GM12878 (cell line): ENCODE data around the gene UBE2E3. TPM values are rescaled to one million over a fixed set of nuclear protein-coding genes. Genes with fewer than 3 reads are reported as not detected.

Source experiments
- ATAC-seq: fragments of 200-7000 bp; cut with Tn5 transposase; 3 replicates; pipeline ENCODE4 v1.9.1; 2020; ENCODE audit warnings: mild to moderate bottlenecking, moderate library complexity
- BruUV-seq: library from RNA; stranded (reverse); fragments of 400-500 nt; replicated peaks from 2 replicates; lab custom pipeline; 2021; lab: Mats Ljungman, UMichigan
- CTCF ChIA-PET: fragments of 300-600 bp; sonication (Branson Sonifier 250); formaldehyde crosslinking; extraction: SDS; loops from one replicate; lab custom pipeline; 2021; ENCODE audit warnings: inconsistent platforms; lab: Yijun Ruan, JAX
- POLR2A ChIA-PET: fragments of 350-600 bp; formaldehyde crosslinking; extraction: SDS; loops from one replicate; lab custom pipeline; 2021; ENCODE audit warnings: inconsistent platforms; lab: Charles Lee
- RAD21 ChIA-PET: fragments of 300-600 bp; sonication (Branson Sonifier 250); formaldehyde crosslinking; loops from one replicate; lab custom pipeline; 2023; ENCODE audit warnings: antibody characterized with exemption; ENCODE audit not compliant: unreplicated experiment; lab: Charles Lee
- SMC1A ChIA-PET: fragments of 300-600 bp; sonication (Branson Sonifier 250); formaldehyde crosslinking; loops from one replicate; lab custom pipeline; 2023; ENCODE audit not compliant: unreplicated experiment, uncharacterized antibody; lab: Charles Lee
- DNase-seq: peaks from one replicate; pipeline ENCODE4 v3.0.0-alpha.2; 2011; ENCODE audit warnings: low read depth, low spot score
- FAIRE-seq: peaks from 3 replicates; lab custom pipeline; 2011; peaks lifted over from hg19 to GRCh38; lab: Jason Lieb, UNC
- H2AFZ ChIP-seq: 2 replicates; pipeline ENCODE4 v1.6.0; 2011; ENCODE audit warnings: low read depth, low read length, control low read depth; ENCODE audit not compliant: control insufficient read depth
- H3K27ac ChIP-seq: 2 replicates; pipeline ENCODE4 v1.5.1; 2011; ENCODE audit warnings: control low read depth; ENCODE audit not compliant: control insufficient read depth, insufficient read depth
- H3K27me3 ChIP-seq, 2 experiments: replicated peaks in 1 of 2; 2 replicates each; pipeline versions ENCODE4 v1.6.0 to v1.6.1; 2011; ENCODE audit warnings: low read length in 1 of 2; ENCODE audit not compliant: control insufficient read depth in 2 of 2, insufficient read depth in 2 of 2
- H3K36me3 ChIP-seq, 2 experiments: 2 replicates each; pipeline ENCODE4 v1.5.1; 2011; ENCODE audit warnings: low read length in 1 of 2; ENCODE audit not compliant: control insufficient read depth in 2 of 2, insufficient read depth in 2 of 2
- H3K4me1 ChIP-seq: 2 replicates; pipeline ENCODE4 v1.6.1; 2011; ENCODE audit warnings: mild to moderate bottlenecking, low read length, moderate library complexity, mixed read lengths; ENCODE audit not compliant: control insufficient read depth, insufficient read depth
- H3K4me2 ChIP-seq: 2 replicates; pipeline ENCODE4 v1.6.0; 2011; ENCODE audit warnings: control low read depth; ENCODE audit not compliant: control insufficient read depth, insufficient read depth
- H3K4me3 ChIP-seq: fragments of 200-600 bp; sonication (generic); 2 replicates; pipeline ENCODE4 v1.5.1; 2016
- H3K79me2 ChIP-seq: 2 replicates; pipeline ENCODE4 v1.6.0; 2011; ENCODE audit warnings: low read length; ENCODE audit not compliant: control insufficient read depth, insufficient read depth
- H3K9ac ChIP-seq: 2 replicates; pipeline ENCODE4 v1.8.0; 2011; ENCODE audit warnings: low read length, control low read depth, mixed read lengths; ENCODE audit not compliant: control insufficient read depth, insufficient read depth
- H3K9me3 ChIP-seq: replicated peaks from 3 replicates; pipeline ENCODE4 v1.5.1; 2011; ENCODE audit warnings: mild to moderate bottlenecking, low read length; ENCODE audit not compliant: control insufficient read depth, insufficient read depth
- H4K20me1 ChIP-seq: 2 replicates; pipeline ENCODE4 v1.6.0; 2011; ENCODE audit not compliant: control insufficient read depth, insufficient read depth
- BMI1 ChIP-seq: fragments of 450-650 bp; IDR thresholded peaks from 2 replicates; pipeline ENCODE4 v1.6.1; 2016; ENCODE audit warnings: mild to moderate bottlenecking, moderate library complexity, borderline replicate concordance
- CBX5 ChIP-seq: sonication (generic); IDR thresholded peaks from 2 replicates; pipeline ENCODE4 v1.6.1; 2016; ENCODE audit warnings: low read depth, moderate library complexity, mild to moderate bottlenecking, inconsistent platforms
- CHD4 ChIP-seq: fragments of 200-600 bp; sonication (generic); IDR thresholded peaks from 2 replicates; pipeline ENCODE4 v1.6.1; 2016; ENCODE audit warnings: mild to moderate bottlenecking
- EZH2 ChIP-seq: IDR thresholded peaks from 2 replicates; pipeline ENCODE4 v1.6.1; 2012; ENCODE audit warnings: low read depth, mild to moderate bottlenecking, control low read depth, inconsistent platforms, low read length, borderline replicate concordance; ENCODE audit not compliant: control insufficient read depth
- KAT2A ChIP-seq: conservative IDR thresholded peaks from 2 replicates; pipeline ENCODE4 v1.6.1; 2011; ENCODE audit warnings: low read depth, low read length; ENCODE audit not compliant: control insufficient read depth
- LARP7 ChIP-seq: fragments of 450-650 bp; IDR thresholded peaks from 2 replicates; pipeline ENCODE4 v1.6.1; 2017; ENCODE audit warnings: mild to moderate bottlenecking
- MTA2 ChIP-seq: fragments of 450-650 bp; IDR thresholded peaks from 2 replicates; pipeline ENCODE4 v1.6.1; 2016; ENCODE audit warnings: low read depth, mild to moderate bottlenecking, moderate library complexity
- NBN ChIP-seq: fragments of 450-650 bp; IDR thresholded peaks from 2 replicates; pipeline ENCODE4 v1.6.1; 2016
- RBBP5 ChIP-seq: fragments of 200-600 bp; sonication (generic); conservative IDR thresholded peaks from 2 replicates; pipeline ENCODE4 v1.6.1; 2016
- SIX5 ChIP-seq: IDR thresholded peaks from 2 replicates; pipeline ENCODE4 v1.6.1; 2011; ENCODE audit warnings: mild to moderate bottlenecking, low read depth, low read length, moderate library complexity; ENCODE audit not compliant: severe bottlenecking
- SMAD5 ChIP-seq: IDR thresholded peaks from 2 replicates; pipeline ENCODE4 v1.6.1; 2016; ENCODE audit warnings: antibody characterized with exemption, low read depth
- SMC3 ChIP-seq: IDR thresholded peaks from 2 replicates; pipeline ENCODE4 v1.6.1; 2011; ENCODE audit warnings: low read length, improper control_type of control experiment, borderline replicate concordance
- SPI1 ChIP-seq: IDR thresholded peaks from 2 replicates; pipeline ENCODE4 v1.6.1; 2011; ENCODE audit warnings: low read depth, mild to moderate bottlenecking, low read length, moderate library complexity, borderline replicate concordance; ENCODE audit not compliant: insufficient read depth
- SRF ChIP-seq, 2 experiments: IDR thresholded peaks; 2 replicates each; pipeline ENCODE4 v1.6.1; 2011; ENCODE audit warnings: low read depth in 2 of 2, low read length in 2 of 2, mild to moderate bottlenecking in 1 of 2, moderate library complexity in 1 of 2
- SUZ12 ChIP-seq: fragments of 200-600 bp; sonication (generic); IDR thresholded peaks from one replicate; pipeline ENCODE4 v1.6.1; 2018; ENCODE audit warnings: antibody characterized with exemption, mild to moderate bottlenecking; ENCODE audit not compliant: unreplicated experiment
- TCF12 ChIP-seq: IDR thresholded peaks from 2 replicates; pipeline ENCODE4 v1.6.1; 2011; ENCODE audit warnings: low read depth, mild to moderate bottlenecking, low read length
- ZBTB4 ChIP-seq: fragments of 450-650 bp; formaldehyde crosslinking; IDR thresholded peaks from 2 replicates; pipeline ENCODE4 v1.4.0; 2022; ENCODE audit warnings: mild to moderate bottlenecking, moderate library complexity
- WGBS: methylation state at CpG from one replicate; pipeline ENCODE4 v1.1.6; 2016; ENCODE audit warnings: low lambda C conversion rate; ENCODE audit not compliant: insufficient replicate concordance, insufficient coverage; ENCODE audit errors: missing lambda C conversion rate; 5-methylcytosine and 5-hydroxymethylcytosine counted together
- in situ Hi-C: fragments of 300-500 bp; cut with MboI; formaldehyde crosslinking; loops from 9 replicates; pipeline ENCODE4 v1.14.3; 2018; ENCODE audit warnings: mixed read lengths
- intact Hi-C: fragments of 100-400 bp; cut with micrococcal nuclease; formaldehyde crosslinking; loops from one replicate; pipeline ENCODE4 v1.14.2; 2022; ENCODE audit not compliant: unreplicated experiment
- polyA plus RNA-seq, 11 experiments: library from polyadenylated mRNA; depleted of rRNA in 4 of 11; unstranded in 6 of 11; stranded (reverse) in 5 of 11; fragments of >200 nt; fragmentation: Nextera tagmentation in 4 of 11; fragmentation: Illumina TruSeq in 1 of 11; extraction: Ambion mirVana in 4 of 11; extraction: Trizol in 1 of 11; gene quantifications; 1 replicate in 1 of 11; 2 replicates in 10 of 11; pipeline versions ENCODE4 v1.2.1 to v1.2.3, GENCODE V29; 2011 to 2016; ENCODE audit warnings: inconsistent platforms in 2 of 11, missing spikeins in 2 of 11, low read depth in 1 of 11
- total RNA-seq, 4 experiments: library from RNA; depleted of rRNA in 3 of 4; stranded (reverse); fragments of >200 nt in 3 of 4; fragmentation: Illumina TruSeq in 1 of 4; extraction: Trizol in 1 of 4; gene quantifications; 2 replicates each; pipeline versions ENCODE4 v1.2.1 to v1.2.3, GENCODE V29; 2013 to 2021
- TF ChIP-seq, protein P1 (sequence below): fragments of 150-350 bp; IDR thresholded peaks from 2 replicates; pipeline ENCODE4 v1.6.1; 2014; ENCODE audit warnings: mild to moderate bottlenecking, low read depth, low read length

The UBE2E3 gene
- total and polyA plus RNA-seq, 10 of the 15 experiments (the other 5 are each of a cell fraction or from before 2014, with no cell fraction given) = 14.9 to 50.0 (median 26.2) TPM

DNA sequence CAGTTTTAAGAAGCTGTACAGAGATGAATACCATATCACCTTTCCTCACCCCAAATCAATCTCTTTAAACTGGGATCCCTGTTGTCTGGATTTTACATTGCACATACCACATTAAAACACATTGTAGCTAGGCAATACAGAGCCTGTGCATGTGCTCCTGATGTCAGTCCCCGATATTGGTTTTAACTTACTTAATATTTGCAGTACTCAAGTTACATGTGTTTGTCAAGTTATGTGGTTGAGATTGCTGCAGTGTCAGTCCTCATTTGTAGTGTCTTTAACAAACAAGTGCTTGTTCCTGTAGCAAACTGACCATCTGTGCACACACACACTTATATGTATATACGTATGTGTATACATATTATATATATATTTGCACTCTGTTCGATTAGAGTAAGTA lies 10.4 kb upstream of the UBE2E3 start (continued):
- TF ChIP-seq SMC3 = no peak

- Histone ChIP-seq H3K27me3 (no peaks in the 10 kb centered on the region; a peak in 1 of 4 replicates), H3K9me3 (no peaks in the 10 kb centered on the region), H3K9ac (no peak overlapping the region), H3K36me3 (no peaks in the 10 kb centered on the region), H3K4me2 (no peak overlapping the region), H3K79me2 (no peaks in the 10 kb centered on the region), H3K27ac (no peak overlapping the region), H3K4me3 (no peak overlapping the region), H3K4me1 (no peaks in the 10 kb centered on the region), H4K20me1 (no peaks in the 10 kb centered on the region), H2AFZ (no peak overlapping the region)
- no peak for TF ChIP-seq SRF (IDR thresholded peaks at IDR 0.05; ENCODE audit: low read depth in 2 of 2, low read length in 2 of 2)
- no peak for TF ChIP-seq NBN
- no peak for TF ChIP-seq TCF12
- TF ChIP-seq LARP7 = no peak
- TF ChIP-seq SIX5 = no peak
- TF ChIP-seq RBBP5 = no peak
- TF ChIP-seq, protein P1, sequence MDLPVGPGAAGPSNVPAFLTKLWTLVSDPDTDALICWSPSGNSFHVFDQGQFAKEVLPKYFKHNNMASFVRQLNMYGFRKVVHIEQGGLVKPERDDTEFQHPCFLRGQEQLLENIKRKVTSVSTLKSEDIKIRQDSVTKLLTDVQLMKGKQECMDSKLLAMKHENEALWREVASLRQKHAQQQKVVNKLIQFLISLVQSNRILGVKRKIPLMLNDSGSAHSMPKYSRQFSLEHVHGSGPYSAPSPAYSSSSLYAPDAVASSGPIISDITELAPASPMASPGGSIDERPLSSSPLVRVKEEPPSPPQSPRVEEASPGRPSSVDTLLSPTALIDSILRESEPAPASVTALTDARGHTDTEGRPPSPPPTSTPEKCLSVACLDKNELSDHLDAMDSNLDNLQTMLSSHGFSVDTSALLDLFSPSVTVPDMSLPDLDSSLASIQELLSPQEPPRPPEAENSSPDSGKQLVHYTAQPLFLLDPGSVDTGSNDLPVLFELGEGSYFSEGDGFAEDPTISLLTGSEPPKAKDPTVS = no peak
- TF ChIP-seq MTA2 = no peak
- TF ChIP-seq KAT2A = no peak
- no peak for TF ChIP-seq SUZ12
- TF ChIP-seq ZBTB4 (CRISPR knock-in tag) = no peak
- no peak for TF ChIP-seq BMI1
- TF ChIP-seq EZH2 = no peak
- no peak for TF ChIP-seq SPI1
- no peak for TF ChIP-seq SMC3
- no peak for TF ChIP-seq SMAD5
- no peak for TF ChIP-seq CHD4
- TF ChIP-seq CBX5 = no peak
- intact Hi-C loops (no loop called here), in situ Hi-C loops (no loop called here)
- no peak for ATAC-seq
- ChIA-PET POLR2A (no interaction called here), CTCF (interaction anchor here (1.5 kb wide), 1 partner anchor 12 kb away, joined by 3 read pairs; no protein-coding TSS in a partner anchor), RAD21 (no interaction called here), SMC1A (interaction anchor here (2.3 kb wide), 1 partner anchor 10 kb away, joined by 7 read pairs; no protein-coding TSS in a partner anchor)
- WGBS = 22% methylated on average over 1 of the region's 1 CpG
- FAIRE-seq = no peak
- no TSS peak for BruUV-seq
- no peak for DNase-seq
These were observed 8.6 kb upstream of the UBE2E3 start for GRCh38 chr2:180971811-180972210.
